ENCODE data around the gene DNAH3.
"Not testable (repeated sequence)": the region's sequence is repeated elsewhere in the genome, so short reads cannot be mapped to it uniquely, and the experiment has no call there.

DNAH3 gene

DNA sequence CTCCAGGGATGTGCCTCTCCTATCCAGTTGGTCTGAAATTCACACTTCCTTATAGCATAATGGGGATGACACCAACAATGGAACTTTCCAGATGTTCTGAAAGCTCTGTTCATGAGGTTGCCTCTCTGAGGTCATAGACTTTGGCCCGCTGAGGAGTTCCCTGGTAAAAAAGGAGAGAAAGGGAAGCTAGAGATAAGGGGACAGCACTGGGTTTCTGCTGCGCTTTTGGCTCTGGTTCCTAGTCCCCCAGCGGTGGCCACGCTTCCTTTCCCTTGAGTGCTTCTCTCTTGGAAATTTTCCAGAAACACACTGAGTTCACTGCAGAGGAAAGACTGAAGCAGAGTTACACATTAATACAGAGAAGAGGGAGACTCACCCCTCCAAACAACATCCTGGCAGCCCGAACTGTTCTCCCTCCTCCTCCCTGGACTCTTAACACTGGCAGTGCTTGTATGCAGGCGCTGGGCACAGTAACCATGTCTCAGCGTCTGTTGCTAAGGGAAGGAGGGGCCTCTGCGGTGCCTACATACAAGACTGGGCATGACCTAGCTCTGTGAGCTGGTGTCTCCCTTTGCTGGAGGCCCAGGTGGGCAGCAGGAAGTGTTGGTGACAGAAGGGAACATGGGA is at the start of gene DNAH3:
Gene DNAH3, minus strand, starts transcription at position 472 of the 627 bp plus-strand sequence. CDS start 527 bp downstream, outside the sequence.
- Histone ChIP-seq H3K36me3 (ENCODE audit: insufficient read depth, low read length) (no peaks in the 10 kb centered on the region), H3K27me3 (ENCODE audit: insufficient read depth, low read length) (peaks cover 45% of the 10 kb centered on the region), H3K4me3 (ENCODE audit: low read depth, low read length) (no peak within 1 kb of the TSS), H3K79me2 (ENCODE audit: control insufficient read depth, insufficient read depth, low read length, unreplicated experiment) (no peaks in the 10 kb centered on the region), H3K4me1 (ENCODE audit: control insufficient read depth, insufficient read depth, low read length, unreplicated experiment) (no peaks in the 10 kb centered on the region), H3K27ac (ENCODE audit: low read depth, low read length) (no peak within 1 kb of the TSS), H2AFZ (ENCODE audit: low read length, unreplicated experiment) (no peak within 1 kb of the TSS)

GRCh38 chr16:21199607-21200218 is 49.1 kb upstream of the DNAH3 start:
- peaks cover 84% of the 10 kb centered on the region for H3K27me3 ChIP-seq (ENCODE audit: insufficient read depth, low read length)
- no peak overlapping the region for H2AFZ ChIP-seq (ENCODE audit: low read length, unreplicated experiment)
- no peaks in the 10 kb centered on the region for H3K36me3 ChIP-seq (ENCODE audit: insufficient read depth, low read length)
- H3K4me3 ChIP-seq (ENCODE audit: low read depth, low read length), result no peak overlapping the region
- no peaks in the 10 kb centered on the region for H3K79me2 ChIP-seq (ENCODE audit: control insufficient read depth, insufficient read depth, low read length, unreplicated experiment)
- H3K27ac ChIP-seq (ENCODE audit: low read depth, low read length), result no peak overlapping the region
- H3K4me1 ChIP-seq (ENCODE audit: control insufficient read depth, insufficient read depth, low read length, unreplicated experiment), result peaks cover 6% of the 10 kb centered on the region

GRCh38 chr16:21197621-21198020 is 47.0 kb upstream of the DNAH3 start:
- no peaks in the 10 kb centered on the region for H3K79me2 ChIP-seq (ENCODE audit: control insufficient read depth, insufficient read depth, low read length, unreplicated experiment)
- H3K4me3 ChIP-seq (ENCODE audit: low read depth, low read length), result no peak overlapping the region
- H3K27ac ChIP-seq (ENCODE audit: low read depth, low read length), result no peak overlapping the region
- H3K36me3 ChIP-seq (ENCODE audit: insufficient read depth, low read length), result no peaks in the 10 kb centered on the region
- H3K27me3 ChIP-seq (ENCODE audit: insufficient read depth, low read length), result peaks cover 69% of the 10 kb centered on the region
- no peak overlapping the region for H2AFZ ChIP-seq (ENCODE audit: low read length, unreplicated experiment)
- peaks cover 6% of the 10 kb centered on the region for H3K4me1 ChIP-seq (ENCODE audit: control insufficient read depth, insufficient read depth, low read length, unreplicated experiment)

DNA sequence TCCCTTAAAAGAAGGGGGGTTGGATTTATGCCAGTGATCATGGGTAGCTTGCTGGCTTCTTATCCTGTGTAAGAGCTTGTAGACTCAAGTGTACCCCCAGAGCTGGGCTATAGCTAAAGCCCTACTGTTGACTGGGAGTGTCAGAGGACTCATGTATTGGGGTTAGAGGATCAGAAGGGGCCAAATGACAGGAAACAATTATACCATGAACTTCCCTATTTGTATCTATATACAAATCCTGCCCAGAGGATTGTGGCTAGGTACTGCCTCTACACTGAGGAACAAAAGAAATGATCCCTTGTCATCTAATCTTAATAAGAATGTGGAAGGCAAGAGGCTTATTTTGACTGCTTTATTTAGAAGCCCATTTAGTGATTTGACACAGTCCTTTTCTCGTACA is 46.5 kb upstream of the DNAH3 start:
- H3K79me2 ChIP-seq (ENCODE audit: control insufficient read depth, insufficient read depth, low read length, unreplicated experiment), result no peaks in the 10 kb centered on the region

GRCh38 chr16:21195330-21195729 is 44.7 kb upstream of the DNAH3 start:
- not testable (repeated sequence) for H2AFZ ChIP-seq (ENCODE audit: low read length, unreplicated experiment); H3K79me2 ChIP-seq (ENCODE audit: control insufficient read depth, insufficient read depth, low read length, unreplicated experiment); H3K36me3 ChIP-seq (ENCODE audit: insufficient read depth, low read length); H3K4me1 ChIP-seq (ENCODE audit: control insufficient read depth, insufficient read depth, low read length, unreplicated experiment); H3K4me3 ChIP-seq (ENCODE audit: low read depth, low read length); H3K27ac ChIP-seq (ENCODE audit: low read depth, low read length)
- peaks cover 55% of the 10 kb centered on the region for H3K27me3 ChIP-seq (ENCODE audit: insufficient read depth, low read length)

More for the DNA sequence above, 46.5 kb upstream of the DNAH3 start:
- Histone ChIP-seq H3K27ac (ENCODE audit: low read depth, low read length) (no peak overlapping the region), H3K36me3 (ENCODE audit: insufficient read depth, low read length) (no peaks in the 10 kb centered on the region), H3K4me1 (ENCODE audit: control insufficient read depth, insufficient read depth, low read length, unreplicated experiment) (peaks cover 6% of the 10 kb centered on the region), H2AFZ (ENCODE audit: low read length, unreplicated experiment) (no peak overlapping the region), H3K27me3 (ENCODE audit: insufficient read depth, low read length) (peaks cover 67% of the 10 kb centered on the region), H3K4me3 (ENCODE audit: low read depth, low read length) (no peak overlapping the region)

- Histone ChIP-seq H3K27ac (ENCODE audit: low read depth, low read length) (no peak overlapping the region), H3K79me2 (ENCODE audit: control insufficient read depth, insufficient read depth, low read length, unreplicated experiment) (no peaks in the 10 kb centered on the region), H3K27me3 (ENCODE audit: insufficient read depth, low read length) (peaks cover 50% of the 10 kb centered on the region), H3K4me3 (ENCODE audit: low read depth, low read length) (no peak overlapping the region), H3K36me3 (ENCODE audit: insufficient read depth, low read length) (no peaks in the 10 kb centered on the region), H2AFZ (ENCODE audit: low read length, unreplicated experiment) (no peak overlapping the region), H3K4me1 (ENCODE audit: control insufficient read depth, insufficient read depth, low read length, unreplicated experiment) (peaks cover 6% of the 10 kb centered on the region)
Observed at GRCh38 chr16:21194771-21195301, 44.2 kb upstream of the DNAH3 start.

GRCh38 chr16:21192991-21193390 is 42.3 kb upstream of the DNAH3 start:
- Histone ChIP-seq H3K27ac (ENCODE audit: low read depth, low read length) (no peak overlapping the region), H3K27me3 (ENCODE audit: insufficient read depth, low read length) (peaks cover 33% of the 10 kb centered on the region), H3K4me3 (ENCODE audit: low read depth, low read length) (no peak overlapping the region), H3K4me1 (ENCODE audit: control insufficient read depth, insufficient read depth, low read length, unreplicated experiment) (peaks cover 7% of the 10 kb centered on the region), H3K79me2 (ENCODE audit: control insufficient read depth, insufficient read depth, low read length, unreplicated experiment) (no peaks in the 10 kb centered on the region), H2AFZ (ENCODE audit: low read length, unreplicated experiment) (no peak overlapping the region), H3K36me3 (ENCODE audit: insufficient read depth, low read length) (no peaks in the 10 kb centered on the region)

DNA sequence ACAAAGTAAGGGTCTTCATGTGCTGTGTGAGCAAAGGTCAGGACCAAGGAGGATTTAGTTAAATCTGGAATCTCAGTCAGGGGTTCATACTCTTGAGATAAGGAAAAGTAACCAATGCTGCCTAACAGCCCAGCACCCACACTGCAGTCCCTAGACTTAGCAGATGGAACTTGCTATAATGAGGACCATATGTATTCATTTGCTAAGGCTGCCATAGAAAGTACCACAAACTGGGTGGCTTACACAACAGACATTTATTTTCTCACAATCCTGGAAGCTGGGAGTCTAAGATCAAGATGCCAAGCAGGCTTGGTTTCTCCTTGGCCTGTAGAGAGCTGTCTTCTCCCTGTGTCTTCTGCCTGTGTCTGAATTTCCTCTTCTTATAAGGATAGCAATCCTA is 40.0 kb upstream of the DNAH3 start:
- Histone ChIP-seq H3K27me3 (ENCODE audit: insufficient read depth, low read length) (peaks cover 15% of the 10 kb centered on the region; the same call in 1 of the 2 replicates), H3K79me2 (ENCODE audit: control insufficient read depth, insufficient read depth, low read length, unreplicated experiment) (no peaks in the 10 kb centered on the region), H3K36me3 (ENCODE audit: insufficient read depth, low read length) (no peaks in the 10 kb centered on the region), H3K4me3 (ENCODE audit: low read depth, low read length) (no peak overlapping the region), H3K27ac (ENCODE audit: low read depth, low read length) (no peak overlapping the region), H3K4me1 (ENCODE audit: control insufficient read depth, insufficient read depth, low read length, unreplicated experiment) (peaks cover 17% of the 10 kb centered on the region), H2AFZ (ENCODE audit: low read length, unreplicated experiment) (no peak overlapping the region)

GRCh38 chr16:21190013-21190412 is 39.4 kb upstream of the DNAH3 start:
- H3K79me2 ChIP-seq (ENCODE audit: control insufficient read depth, insufficient read depth, low read length, unreplicated experiment), result no peaks in the 10 kb centered on the region
- H3K4me3 ChIP-seq (ENCODE audit: low read depth, low read length), result no peak overlapping the region
- peaks cover 15% of the 10 kb centered on the region; the same call in 1 of the 2 replicates for H3K27me3 ChIP-seq (ENCODE audit: insufficient read depth, low read length)
- H3K4me1 ChIP-seq (ENCODE audit: control insufficient read depth, insufficient read depth, low read length, unreplicated experiment), result peaks cover 14% of the 10 kb centered on the region
- H2AFZ ChIP-seq (ENCODE audit: low read length, unreplicated experiment), result no peak overlapping the region
- no peak overlapping the region for H3K27ac ChIP-seq (ENCODE audit: low read depth, low read length)
- no peaks in the 10 kb centered on the region for H3K36me3 ChIP-seq (ENCODE audit: insufficient read depth, low read length)

- H3K36me3 ChIP-seq (ENCODE audit: insufficient read depth, low read length), result no peaks in the 10 kb centered on the region
- H3K4me3 ChIP-seq (ENCODE audit: low read depth, low read length), result no peak overlapping the region
- H3K4me1 ChIP-seq (ENCODE audit: control insufficient read depth, insufficient read depth, low read length, unreplicated experiment), result peaks cover 10% of the 10 kb centered on the region
- H2AFZ ChIP-seq (ENCODE audit: low read length, unreplicated experiment), result no peak overlapping the region
- peaks cover 13% of the 10 kb centered on the region; the same call in 1 of the 2 replicates for H3K27me3 ChIP-seq (ENCODE audit: insufficient read depth, low read length)
- no peaks in the 10 kb centered on the region for H3K79me2 ChIP-seq (ENCODE audit: control insufficient read depth, insufficient read depth, low read length, unreplicated experiment)
- no peak overlapping the region for H3K27ac ChIP-seq (ENCODE audit: low read depth, low read length)
Observed at GRCh38 chr16:21189311-21189710, 38.7 kb upstream of the DNAH3 start.

- no peaks in the 10 kb centered on the region for H3K79me2 ChIP-seq (ENCODE audit: control insufficient read depth, insufficient read depth, low read length, unreplicated experiment)
- no peak overlapping the region for H3K4me3 ChIP-seq (ENCODE audit: low read depth, low read length)
- peaks cover 7% of the 10 kb centered on the region; the same call in 1 of the 2 replicates for H3K36me3 ChIP-seq (ENCODE audit: insufficient read depth, low read length)
- H3K27me3 ChIP-seq (ENCODE audit: insufficient read depth, low read length), result no peaks in the 10 kb centered on the region
- no peak overlapping the region for H2AFZ ChIP-seq (ENCODE audit: low read length, unreplicated experiment)
- peaks cover 10% of the 10 kb centered on the region for H3K4me1 ChIP-seq (ENCODE audit: control insufficient read depth, insufficient read depth, low read length, unreplicated experiment)
- no peak overlapping the region for H3K27ac ChIP-seq (ENCODE audit: low read depth, low read length)
Observed at GRCh38 chr16:21186326-21186691, 35.7 kb upstream of the DNAH3 start.
